Ascending aorta (tissue), 2 donors: Measurements from ENCODE around the gene SRGAP1. TPM values are rescaled to one million over a fixed set of nuclear protein-coding genes. Genes with fewer than 3 reads are reported as not detected.

Experiments
- DNase-seq, 2 donors: peaks; one replicate each; pipeline ENCODE4 v3.0.0-alpha.2; 2019; ENCODE audit warnings: low spot score in 2 of 2
- H3K27ac ChIP-seq, 2 donors: fragments of 200-600 bp; sonication (generic); one replicate each; pipeline ENCODE4 v1.5.1; 2016 to 2017; ENCODE audit warnings: mild to moderate bottlenecking in 1 of 2
- H3K27me3 ChIP-seq: fragments of 200-600 bp; sonication (generic); one replicate; pipeline ENCODE4 v1.5.1; 2017
- H3K36me3 ChIP-seq, 2 donors: fragments of 200-600 bp; sonication (generic); one replicate each; pipeline ENCODE4 v1.5.1; 2016
- H3K4me1 ChIP-seq, 2 donors: fragments of 200-600 bp; sonication (generic); one replicate each; pipeline ENCODE4 v1.5.1; 2016 to 2017; ENCODE audit warnings: mild to moderate bottlenecking in 1 of 2
- H3K4me3 ChIP-seq, 2 donors: fragments of 200-600 bp; sonication (generic); one replicate each; pipeline ENCODE4 v1.5.1; 2016 to 2017; ENCODE audit warnings: mild to moderate bottlenecking in 1 of 2
- H3K9me3 ChIP-seq, 2 donors: fragments of 200-600 bp; sonication (generic); one replicate each; pipeline ENCODE4 v1.5.1; 2016
- intact Hi-C: fragments of 100-400 bp; cut with DNase I; formaldehyde crosslinking; loops from one replicate; pipeline ENCODE4 v1.15.1; 2023
- total RNA-seq: library from RNA; depleted of rRNA; stranded (reverse); fragments of >200 nt; gene quantifications from one replicate; pipeline ENCODE4 v1.1.0, GENCODE V29; 2016
- TF ChIP-seq, protein P1 (sequence below), 3 experiments: fragments of 200-600 bp in 2 of 3; fragments of 450-650 bp in 1 of 3; sonication (generic) in 2 of 3; IDR thresholded peaks; one replicate each; pipeline ENCODE4 v1.5.1; 2016 to 2019; ENCODE audit warnings: antibody characterized with exemption in 3 of 3, mild to moderate bottlenecking in 1 of 3, moderate library complexity in 1 of 3

SRGAP1 gene
- total RNA-seq, 1 donor from 2014 or later: 5.5 TPM

DNA sequence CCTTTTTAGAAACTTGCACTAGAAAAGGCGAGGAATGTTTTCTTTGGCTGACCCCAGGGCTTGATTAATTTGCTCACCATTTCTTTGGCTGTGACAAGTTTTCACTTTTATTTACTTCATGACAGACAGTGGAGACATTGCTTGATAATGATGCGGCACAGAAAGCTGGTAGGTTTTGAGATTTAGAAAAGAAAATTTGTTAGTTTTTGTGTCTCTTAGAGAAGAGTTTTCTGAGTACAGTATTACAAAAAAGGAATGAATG lies 18.4 kb downstream of the SRGAP1 start:
- Histone ChIP-seq H3K4me3 (no peak overlapping the region), H3K27me3 (no peaks in the 10 kb centered on the region), H3K36me3 (no peaks in the 10 kb centered on the region), H3K4me1 (peaks cover 0 to 3% of the 10 kb centered on the region in 2 donors), H3K9me3 (no peaks in the 10 kb centered on the region), H3K27ac (no peak overlapping the region)
- intact Hi-C loops: no loop called here
- TF ChIP-seq, protein P1, sequence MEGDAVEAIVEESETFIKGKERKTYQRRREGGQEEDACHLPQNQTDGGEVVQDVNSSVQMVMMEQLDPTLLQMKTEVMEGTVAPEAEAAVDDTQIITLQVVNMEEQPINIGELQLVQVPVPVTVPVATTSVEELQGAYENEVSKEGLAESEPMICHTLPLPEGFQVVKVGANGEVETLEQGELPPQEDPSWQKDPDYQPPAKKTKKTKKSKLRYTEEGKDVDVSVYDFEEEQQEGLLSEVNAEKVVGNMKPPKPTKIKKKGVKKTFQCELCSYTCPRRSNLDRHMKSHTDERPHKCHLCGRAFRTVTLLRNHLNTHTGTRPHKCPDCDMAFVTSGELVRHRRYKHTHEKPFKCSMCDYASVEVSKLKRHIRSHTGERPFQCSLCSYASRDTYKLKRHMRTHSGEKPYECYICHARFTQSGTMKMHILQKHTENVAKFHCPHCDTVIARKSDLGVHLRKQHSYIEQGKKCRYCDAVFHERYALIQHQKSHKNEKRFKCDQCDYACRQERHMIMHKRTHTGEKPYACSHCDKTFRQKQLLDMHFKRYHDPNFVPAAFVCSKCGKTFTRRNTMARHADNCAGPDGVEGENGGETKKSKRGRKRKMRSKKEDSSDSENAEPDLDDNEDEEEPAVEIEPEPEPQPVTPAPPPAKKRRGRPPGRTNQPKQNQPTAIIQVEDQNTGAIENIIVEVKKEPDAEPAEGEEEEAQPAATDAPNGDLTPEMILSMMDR (IDR thresholded peaks at IDR 0.05): no peak
- DNase-seq: no peak

DNA sequence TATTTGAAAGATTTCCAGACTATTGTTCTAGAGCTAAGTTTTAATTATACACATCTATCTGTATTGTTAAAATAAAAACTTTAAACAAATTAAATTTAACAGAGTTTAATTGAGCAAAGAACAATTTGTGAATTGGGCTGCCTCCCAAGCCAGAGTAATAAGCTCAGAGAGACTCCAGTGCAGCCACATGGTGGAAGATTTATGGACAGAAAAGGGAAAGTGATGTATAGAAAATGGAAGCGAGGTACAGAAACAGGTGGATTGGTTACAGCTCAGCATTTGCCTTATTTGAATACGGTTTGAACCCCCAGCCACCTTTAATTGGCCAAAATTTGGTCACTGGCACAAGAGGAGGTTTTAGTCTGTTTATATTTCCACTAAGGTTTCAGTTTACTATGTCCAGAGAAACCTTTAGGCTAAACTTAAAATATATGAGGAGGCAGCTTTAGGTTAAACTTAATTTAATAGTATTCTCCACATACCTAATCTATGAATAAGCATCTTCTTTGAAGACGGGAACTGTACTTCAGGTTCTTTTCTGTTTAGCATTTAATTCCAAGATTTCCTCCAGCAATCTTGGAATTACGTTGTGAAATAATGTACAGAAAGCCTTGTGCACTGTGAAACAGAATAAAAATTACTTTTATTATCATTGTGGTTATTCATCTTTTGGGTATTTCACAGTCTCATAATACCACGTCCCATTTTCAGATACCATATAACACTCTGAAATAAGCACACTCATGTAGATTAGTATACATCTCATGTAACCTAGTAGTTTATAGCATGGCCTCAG lies 19.4 kb downstream of the SRGAP1 start:
- H3K36me3 ChIP-seq: no peaks in the 10 kb centered on the region
- no peak overlapping the region for H3K4me3 ChIP-seq
- peaks cover 0 to 3% of the 10 kb centered on the region in 2 donors for H3K4me1 ChIP-seq
- H3K27me3 ChIP-seq: no peaks in the 10 kb centered on the region
- no peaks in the 10 kb centered on the region for H3K9me3 ChIP-seq
- no peak overlapping the region for H3K27ac ChIP-seq
- TF ChIP-seq, protein P1 (IDR thresholded peaks at IDR 0.05): no peak
- DNase-seq: no peak
- intact Hi-C loops: no loop called here

DNA sequence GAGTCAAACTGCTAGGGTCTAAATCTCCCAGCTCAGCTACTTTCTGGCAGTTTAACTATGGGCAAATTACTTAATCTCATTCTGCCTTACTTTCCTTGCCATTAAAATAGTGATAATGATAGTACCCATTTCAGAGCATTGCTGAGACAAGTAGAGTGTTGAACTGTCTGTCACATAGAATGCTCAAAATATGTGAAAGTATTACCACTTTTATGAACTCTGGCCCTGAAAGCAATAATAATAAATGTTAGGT lies 19.9 kb downstream of the SRGAP1 start:
- no peak for DNase-seq
- intact Hi-C loops: no loop called here
- Histone ChIP-seq H3K4me1 (peaks cover 0 to 3% of the 10 kb centered on the region in 2 donors), H3K4me3 (no peak overlapping the region), H3K27ac (no peak overlapping the region), H3K27me3 (no peaks in the 10 kb centered on the region), H3K9me3 (no peaks in the 10 kb centered on the region), H3K36me3 (no peaks in the 10 kb centered on the region)
- TF ChIP-seq, protein P1 (IDR thresholded peaks at IDR 0.05): no peak

DNA sequence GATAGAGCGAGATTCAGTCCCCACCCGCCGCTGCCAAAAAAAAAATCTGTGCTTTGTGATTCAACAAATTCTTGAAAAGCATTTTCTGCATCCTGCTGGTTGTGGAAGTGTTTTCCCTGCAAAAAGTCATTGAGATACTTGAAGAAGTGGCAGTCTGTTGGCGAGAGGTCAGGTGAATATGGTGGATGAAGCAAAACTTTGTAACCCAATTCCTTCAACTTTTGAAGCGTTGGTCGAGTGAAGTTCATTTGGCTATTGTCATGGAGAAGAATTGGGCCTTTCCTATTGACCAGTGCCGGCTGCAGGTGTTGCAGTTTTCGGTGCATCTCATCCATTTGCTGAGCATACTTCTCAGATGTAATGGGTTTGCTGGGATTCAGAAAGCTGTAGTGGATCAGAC lies 20.9 kb downstream of the SRGAP1 start:
- no peak for DNase-seq
- Histone ChIP-seq H3K4me3 (no peak overlapping the region), H3K27ac (no peak overlapping the region), H3K27me3 (no peaks in the 10 kb centered on the region), H3K36me3 (no peaks in the 10 kb centered on the region), H3K4me1 (peaks cover 0 to 3% of the 10 kb centered on the region in 2 donors), H3K9me3 (no peaks in the 10 kb centered on the region)
- TF ChIP-seq, protein P1 (IDR thresholded peaks at IDR 0.05): no peak
- intact Hi-C loops: no loop called here

DNA sequence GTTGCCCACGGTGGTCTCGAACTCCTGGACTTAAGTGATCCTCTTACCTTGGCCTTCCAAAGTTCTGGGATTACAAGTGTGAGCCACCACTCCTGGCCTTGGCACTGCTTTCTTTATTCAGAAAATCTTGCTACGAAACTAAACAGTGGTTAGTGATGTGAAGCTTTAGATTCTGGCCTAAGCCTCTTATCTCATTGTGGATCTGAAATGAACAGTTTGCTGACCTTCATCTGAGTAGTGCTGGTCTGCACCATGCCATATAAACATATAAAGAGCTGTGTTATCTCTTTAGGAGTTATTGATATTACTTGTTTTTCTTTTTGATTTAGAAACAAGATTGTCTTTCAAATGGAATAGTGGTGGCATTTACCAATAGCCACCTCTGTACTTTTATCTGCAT lies 22.6 kb downstream of the SRGAP1 start:
- H3K4me1 ChIP-seq: peaks cover 0 to 3% of the 10 kb centered on the region in 2 donors
- H3K27me3 ChIP-seq: no peaks in the 10 kb centered on the region
- TF ChIP-seq, protein P1 (IDR thresholded peaks at IDR 0.05): no peak
- intact Hi-C loops: no loop called here
- H3K36me3 ChIP-seq: no peaks in the 10 kb centered on the region
- no peaks in the 10 kb centered on the region for H3K9me3 ChIP-seq
- no peak overlapping the region for H3K27ac ChIP-seq
- H3K4me3 ChIP-seq: no peak overlapping the region
- no peak for DNase-seq

DNA sequence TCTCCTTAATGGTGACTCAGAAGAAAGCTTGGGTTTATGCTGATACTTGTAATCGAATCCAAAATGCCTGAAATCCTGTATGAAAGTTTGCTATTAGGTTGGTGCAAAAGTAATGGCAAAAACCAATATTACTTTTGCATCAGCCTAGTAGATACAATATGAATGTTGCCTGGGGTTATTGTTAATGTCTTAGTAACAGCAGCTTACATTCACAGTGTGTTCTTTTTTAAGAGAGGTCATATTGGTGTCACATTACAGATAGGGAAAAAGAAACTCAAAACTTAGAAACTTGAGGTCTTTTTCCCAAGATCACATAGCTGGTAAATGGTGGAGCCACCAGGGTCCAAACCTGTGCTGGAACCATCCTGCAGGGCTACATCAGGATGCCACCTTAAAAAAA lies 25.2 kb downstream of the SRGAP1 start:
- TF ChIP-seq, protein P1 (IDR thresholded peaks at IDR 0.05): no peak
- no peak for DNase-seq

More for the DNA sequence above, 25.2 kb downstream of the SRGAP1 start:
- Histone ChIP-seq H3K4me3 (no peak overlapping the region), H3K27ac (no peak overlapping the region), H3K9me3 (no peaks in the 10 kb centered on the region), H3K36me3 (no peaks in the 10 kb centered on the region), H3K4me1 (no peaks in the 10 kb centered on the region), H3K27me3 (no peaks in the 10 kb centered on the region)
- intact Hi-C loops: no loop called here
